CD4-positive, alpha-beta T cell treated with Interleukin-4 for 4 hours (primary cell): Measurements from ENCODE around the gene PSMD14.
A peak's percentile ranks its signal among the peaks of the same experiment; 100 is the strongest.
"Not testable (repeated sequence)": the region's sequence is repeated elsewhere in the genome, so short reads cannot be mapped to it uniquely, and the experiment has no call there.

Source experiments
- DNase-seq: peaks from one replicate; pipeline ENCODE4 v3.0.0-alpha.2; 2020

Gene PSMD14

DNA sequence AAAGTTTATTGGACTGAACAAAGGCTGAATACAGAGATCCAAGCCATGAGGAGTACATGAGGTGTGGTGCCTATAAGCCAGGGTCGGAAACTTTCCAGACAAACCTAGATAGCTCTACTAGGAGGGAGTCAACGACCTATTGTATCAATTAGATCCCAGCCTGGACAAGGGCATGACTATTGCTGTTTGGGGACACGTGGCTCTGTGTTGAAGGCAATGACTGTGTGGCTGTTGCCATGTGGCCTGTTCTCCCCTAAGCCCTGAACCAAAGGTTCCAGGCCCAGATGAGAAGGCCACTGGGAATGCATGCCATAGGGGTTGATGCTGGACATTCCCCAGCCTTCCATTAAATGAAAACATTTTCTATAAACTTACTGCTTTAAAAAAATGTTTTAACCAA lies 31.3 kb downstream of the PSMD14 start:
- DNase-seq, result not testable (repeated sequence)

GRCh38 chr2:161340930-161341413 lies 32.7 kb downstream of the PSMD14 start:
- DNase-seq, result not testable (repeated sequence)

- no peak for DNase-seq
These were observed 35.0 kb downstream of the PSMD14 start for GRCh38 chr2:161343235-161343634.

GRCh38 chr2:161344692-161345091 lies 36.5 kb downstream of the PSMD14 start:
- DNase-seq, result no peak

DNA sequence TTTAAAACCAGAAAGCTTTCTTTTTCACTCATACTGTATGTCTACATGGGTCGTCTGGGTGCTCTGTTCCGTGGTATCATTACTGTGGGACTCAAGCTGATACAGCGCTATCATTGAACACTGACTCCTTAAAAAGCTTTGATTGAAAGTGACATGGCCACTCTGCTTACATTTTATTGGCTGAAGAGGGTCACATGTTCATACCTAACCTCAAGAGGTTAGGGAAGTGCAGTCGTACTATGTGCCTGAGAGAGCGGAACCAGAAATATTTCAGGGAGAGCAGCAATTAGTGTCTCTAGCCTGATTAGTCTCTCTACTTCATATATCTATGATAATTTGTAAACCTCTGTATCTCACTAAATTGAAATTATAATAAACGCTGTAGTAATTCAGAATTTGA lies 43.5 kb downstream of the PSMD14 start:
- no peak for DNase-seq

DNA sequence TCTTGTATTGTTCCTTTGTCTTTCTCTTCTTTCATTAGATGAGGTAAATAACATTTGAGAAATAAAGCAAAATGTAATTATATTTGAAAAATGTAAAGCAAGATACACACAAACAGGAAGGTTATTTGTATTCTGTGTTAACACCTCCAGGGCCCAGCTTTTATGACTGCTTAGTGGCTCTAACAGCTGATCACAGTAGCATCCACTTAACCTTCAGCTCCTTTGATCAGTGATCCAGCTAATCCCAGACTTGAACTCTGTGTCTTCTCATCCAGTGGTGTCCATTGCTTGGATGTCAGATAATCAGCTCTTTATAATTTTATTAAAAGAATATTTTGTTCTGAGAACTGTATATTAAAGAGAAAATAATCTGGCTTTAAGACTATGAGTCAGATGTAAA lies 44.5 kb downstream of the PSMD14 start:
- no peak for DNase-seq

DNA sequence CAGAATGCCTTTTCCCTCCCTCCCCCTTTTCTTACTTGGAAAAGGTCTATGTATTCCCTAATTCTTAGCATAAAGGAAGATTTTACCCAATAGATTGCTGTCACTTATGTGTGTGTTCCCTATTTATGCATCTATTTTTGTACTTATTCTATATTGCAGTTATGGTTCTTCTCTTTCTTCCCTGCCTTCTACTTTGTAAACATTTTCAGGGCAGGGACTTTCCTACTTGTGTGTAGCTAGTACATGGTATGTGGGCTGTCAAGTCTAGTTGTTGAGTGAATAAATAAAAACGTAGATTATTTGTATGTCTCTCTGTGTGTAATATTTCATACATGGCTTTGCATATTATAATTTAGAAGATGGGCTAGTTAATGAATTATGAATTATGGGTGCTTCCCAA lies 45.3 kb downstream of the PSMD14 start:
- no peak for DNase-seq

DNA sequence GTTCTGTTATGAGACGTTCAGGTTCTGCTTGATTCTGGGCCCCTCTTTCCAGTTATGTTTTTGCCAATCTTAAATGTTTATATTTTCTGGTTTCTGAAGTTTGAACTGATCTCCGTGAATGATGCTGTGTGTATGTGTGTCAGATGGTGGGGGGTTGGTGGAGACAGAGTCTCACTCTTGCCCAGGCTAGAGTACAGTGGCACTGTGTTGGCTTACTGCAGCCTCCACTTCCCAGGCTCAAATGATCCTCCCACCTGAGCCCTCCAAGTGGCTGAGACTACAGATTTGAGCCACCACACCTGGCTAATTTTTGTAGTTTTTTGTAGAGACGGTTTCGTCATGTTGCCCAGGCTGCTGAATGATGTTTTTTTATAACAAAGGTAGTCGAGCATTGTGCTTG lies 45.9 kb downstream of the PSMD14 start:
- DNase-seq, result no peak

DNA sequence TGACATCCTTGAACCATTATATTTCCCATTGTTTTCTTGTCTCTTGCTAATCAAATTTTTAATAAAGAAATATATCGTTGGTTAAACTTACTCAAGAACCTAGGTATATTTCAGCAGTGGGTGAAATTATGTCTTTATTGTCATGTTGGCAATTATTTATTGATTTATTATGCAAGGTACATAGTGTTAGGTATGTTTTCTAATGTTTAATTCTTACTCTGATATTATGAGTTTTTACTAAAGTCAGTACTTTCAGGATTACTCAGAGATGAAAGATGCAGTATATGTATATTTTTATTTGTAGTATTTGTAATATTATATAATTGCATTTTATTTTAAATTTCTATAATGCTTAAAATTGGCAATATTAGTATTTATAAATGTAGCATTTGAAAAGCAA lies 46.9 kb downstream of the PSMD14 start:
- no peak for DNase-seq

DNA sequence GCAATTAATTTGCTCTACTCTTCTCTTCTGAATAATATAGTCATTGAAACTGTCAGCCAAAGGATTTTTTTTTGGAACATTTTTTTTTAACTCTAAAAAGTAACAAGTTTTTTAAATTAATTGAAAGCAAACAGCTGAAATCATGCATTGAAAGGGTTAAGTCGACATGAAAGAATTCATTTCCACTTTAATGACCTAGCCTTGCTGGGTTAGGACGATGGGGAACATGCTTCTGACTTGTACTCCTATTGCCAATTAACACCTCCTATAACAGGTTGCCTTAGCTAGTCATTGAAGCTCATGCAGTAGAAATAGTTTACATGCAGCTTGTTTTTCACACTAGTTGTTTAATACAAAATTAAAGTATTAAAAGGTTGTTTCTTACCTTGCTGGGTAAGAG lies 47.8 kb downstream of the PSMD14 start:
- DNase-seq, result no peak

DNA sequence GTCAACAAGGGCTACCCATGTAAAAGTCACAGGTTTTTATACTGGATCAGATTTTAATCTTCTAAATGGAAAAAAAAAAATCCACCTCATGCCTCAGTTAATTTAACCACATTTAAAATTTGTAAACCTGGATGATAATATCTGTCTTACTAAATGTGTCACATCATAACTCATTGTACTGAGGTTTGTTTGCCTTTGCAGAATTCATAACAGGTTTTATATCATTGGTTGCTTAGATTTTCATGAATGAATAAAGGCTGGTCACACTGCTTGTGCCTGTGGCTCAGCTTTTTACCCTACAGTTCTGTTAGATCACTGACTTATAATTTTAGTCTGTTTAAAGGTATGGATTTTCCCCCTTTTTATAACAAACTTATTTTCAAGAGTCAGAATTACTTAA lies 48.9 kb downstream of the PSMD14 start:
- peak; percentile 3 for DNase-seq

DNA sequence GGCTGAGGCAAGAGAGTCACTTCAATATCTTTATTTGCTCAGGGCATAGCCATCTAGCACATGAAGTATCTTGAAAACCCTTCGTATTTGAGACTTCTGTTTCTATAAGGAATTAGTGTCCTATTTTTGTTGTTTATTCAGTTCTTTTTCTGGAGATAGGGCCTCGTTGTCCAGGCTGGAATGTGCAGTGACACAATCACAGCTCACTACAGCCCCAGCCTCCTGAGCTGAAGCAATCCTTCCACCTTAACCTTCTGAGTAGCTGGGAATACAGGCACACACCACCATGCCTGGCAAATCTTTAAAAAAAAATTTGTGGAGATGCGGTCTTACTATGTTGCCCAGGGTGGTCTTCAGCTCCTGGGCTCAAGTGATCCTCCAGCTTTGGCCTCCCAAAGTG lies 50.6 kb downstream of the PSMD14 start:
- DNase-seq, result no peak

DNA sequence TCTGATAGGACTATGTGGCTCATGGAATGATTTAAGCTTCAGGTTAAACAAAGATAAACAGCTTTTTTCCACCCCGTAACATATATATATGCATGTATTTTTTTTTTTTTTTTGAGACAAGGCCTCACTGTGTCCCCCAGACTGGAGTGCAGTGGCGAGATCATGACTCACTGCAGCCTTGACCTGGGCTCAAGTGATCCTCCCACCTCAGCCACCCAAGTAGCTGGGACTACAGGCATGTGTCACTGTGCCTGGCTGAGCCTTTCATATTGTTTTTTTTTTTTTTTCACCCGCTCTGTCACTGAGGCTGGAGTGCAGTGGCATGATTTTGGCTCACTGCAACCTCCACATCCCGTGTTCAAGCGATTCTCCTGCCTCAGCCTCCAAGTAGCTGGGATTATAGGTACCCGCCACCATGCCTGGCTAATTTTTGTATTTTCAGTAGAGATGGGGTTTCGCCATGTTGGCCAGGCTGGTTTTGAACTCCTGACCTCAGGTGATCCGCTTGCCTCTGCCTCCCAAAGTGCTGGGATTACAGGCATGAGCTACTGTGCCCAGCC lies 52.0 kb downstream of the PSMD14 start:
- DNase-seq, result not testable (repeated sequence)

DNA sequence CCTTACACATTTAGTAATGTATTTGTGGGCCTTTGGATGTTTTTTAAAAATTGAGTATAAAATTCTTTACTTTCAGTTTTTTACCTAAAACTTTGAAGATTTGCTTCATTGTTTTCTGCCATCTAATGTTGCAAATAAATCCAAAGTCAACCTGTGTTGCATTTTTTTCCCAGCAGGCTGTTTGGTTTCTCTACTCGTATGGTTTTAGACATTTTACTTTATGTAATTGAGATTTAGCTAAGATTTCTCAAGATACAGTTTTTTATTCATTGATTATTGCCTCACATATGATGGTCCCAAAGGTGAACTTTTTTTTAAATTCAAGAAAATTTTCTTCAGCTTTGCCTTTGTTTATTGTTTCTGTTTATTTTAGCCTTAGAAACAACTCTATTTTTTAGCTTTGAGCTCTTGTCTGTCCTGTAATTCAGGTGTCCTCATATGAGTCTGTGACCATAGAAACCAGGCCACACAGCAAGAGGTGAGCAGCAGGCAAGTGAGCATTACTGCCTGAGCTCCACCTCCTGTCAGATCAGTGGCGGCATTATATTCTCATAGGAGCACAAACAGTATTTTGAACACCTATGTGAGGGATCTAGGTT lies 54.4 kb downstream of the PSMD14 start:
- DNase-seq, result no peak

DNA sequence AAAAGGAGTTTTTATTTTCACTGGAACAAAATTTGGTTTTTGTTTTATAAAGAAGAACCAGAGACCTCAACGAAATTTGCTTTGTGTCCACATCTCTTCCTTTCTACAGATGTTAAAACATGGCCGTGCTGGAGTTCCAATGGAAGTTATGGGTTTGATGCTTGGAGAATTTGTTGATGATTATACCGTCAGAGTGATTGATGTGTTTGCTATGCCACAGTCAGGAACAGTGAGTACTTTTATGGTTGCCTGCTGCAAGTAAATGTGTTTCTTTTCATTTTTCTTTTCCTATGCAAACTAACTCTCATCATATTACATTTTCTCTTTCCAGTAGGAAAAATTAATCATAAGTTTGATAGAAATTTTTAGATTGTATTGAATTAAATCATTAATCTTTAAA lies 59.5 kb downstream of the PSMD14 start:
- no peak for DNase-seq

GRCh38 chr2:161369311-161369710 lies 61.1 kb downstream of the PSMD14 start:
- no peak for DNase-seq

- no peak for DNase-seq
These were observed 62.8 kb downstream of the PSMD14 start for GRCh38 chr2:161370981-161371380.

GRCh38 chr2:161371869-161372268 lies 63.6 kb downstream of the PSMD14 start:
- no peak for DNase-seq

- no peak for DNase-seq
These were observed 65.7 kb downstream of the PSMD14 start for GRCh38 chr2:161373942-161374341.

GRCh38 chr2:161374446-161374845 lies 66.2 kb downstream of the PSMD14 start:
- no peak for DNase-seq

DNA sequence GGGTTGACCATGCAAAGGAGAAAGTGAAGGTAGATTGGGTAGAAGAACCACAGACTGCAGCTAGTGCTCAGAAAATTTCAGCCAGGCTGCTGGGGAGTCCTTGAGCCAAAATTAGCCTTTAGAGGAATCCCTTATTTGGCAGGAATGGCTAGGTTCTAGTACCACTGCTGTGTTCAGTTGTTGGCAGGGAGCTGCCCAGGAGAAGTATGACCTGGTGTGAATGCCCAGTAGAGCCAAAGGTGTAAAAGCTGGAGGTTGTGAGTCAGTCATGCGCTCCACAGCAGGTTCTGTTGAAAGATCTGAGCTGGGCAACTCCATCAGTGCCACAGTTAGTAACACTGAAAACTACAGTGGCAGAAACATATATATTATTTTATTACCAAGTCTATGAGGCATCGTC lies 71.5 kb downstream of the PSMD14 start:
- DNase-seq, result no peak

DNA sequence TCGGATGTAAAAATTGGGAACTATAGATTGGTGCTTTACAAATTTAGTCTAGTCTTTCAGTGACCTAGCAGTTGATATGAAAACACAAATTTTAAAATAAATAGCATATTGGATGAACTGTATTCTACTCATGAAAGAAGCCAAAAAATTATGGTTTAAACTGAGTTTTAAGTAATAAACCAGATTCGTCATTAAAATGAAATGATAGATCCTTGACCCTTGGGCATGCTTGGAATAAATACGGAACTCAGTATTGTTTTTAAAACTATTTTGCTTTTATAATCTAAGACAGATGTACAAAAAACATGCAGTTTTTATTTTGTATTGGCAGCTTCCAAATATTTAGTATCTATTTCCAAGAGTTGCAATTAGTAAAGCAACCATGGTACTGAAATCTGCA lies 73.3 kb downstream of the PSMD14 start:
- no peak for DNase-seq

GRCh38 chr2:161382747-161383146 lies 74.5 kb downstream of the PSMD14 start:
- DNase-seq, result no peak

GRCh38 chr2:161384864-161385263 lies 76.6 kb downstream of the PSMD14 start:
- DNase-seq, result peak; percentile 34

- DNase-seq, result no peak
These were observed 78.1 kb downstream of the PSMD14 start for GRCh38 chr2:161386228-161386824.
